G401 (cell line): ENCODE measurements around the gene CD82. TPM values are rescaled to one million over a fixed set of nuclear protein-coding genes. Genes with fewer than 3 reads are reported as not detected.
"Not testable (repeated sequence)": the region's sequence is repeated elsewhere in the genome, so short reads cannot be mapped to it uniquely, and the experiment has no call there.

Source experiments
- DNase-seq: peaks from one replicate; pipeline ENCODE4 v3.0.0-alpha.2; 2015; ENCODE audit warnings: low spot score
- in situ Hi-C: cut with HindIII; loops from 2 replicates; pipeline ENCODE4 v1.10.0; 2016; ENCODE audit warnings: low sequenced_read_pairs, mixed read lengths
- total RNA-seq: library from RNA; depleted of rRNA; stranded (reverse); fragments of >200 nt; shearing (Covaris generic); gene quantifications from 2 replicates; pipeline ENCODE4 v1.2.3, GENCODE V29; 2014

Gene CD82
- total RNA-seq, 1 experiment from 2014 or later = 16.1 TPM

- in situ Hi-C loops = loop anchor here (25.0 kb wide), 2 partner anchors 194 to 419 kb away; no protein-coding TSS in a partner anchor
- no peak for DNase-seq
Measured at GRCh38 chr11:44531636-44532035, 33.8 kb upstream of the CD82 start.

DNA sequence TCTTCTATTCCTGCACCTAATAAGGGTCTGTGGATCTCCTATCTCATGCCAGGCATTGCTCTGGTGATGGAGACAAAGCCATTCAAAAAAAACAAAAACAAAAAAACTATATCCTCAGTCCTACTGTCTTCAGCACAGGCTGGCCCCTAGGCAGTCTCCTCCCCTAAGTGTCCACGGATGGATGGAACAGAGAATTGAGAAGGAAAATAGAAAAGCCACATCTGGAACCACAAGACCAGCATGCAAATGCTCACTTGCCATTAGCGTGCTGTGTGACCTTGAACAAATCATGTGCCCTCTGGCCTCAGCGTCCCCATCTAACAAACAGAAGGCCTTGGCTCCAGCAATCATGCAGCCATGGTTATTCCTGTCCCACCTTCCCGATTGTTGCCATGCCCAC is 32.7 kb upstream of the CD82 start:
- in situ Hi-C loops = loop anchor here (25.0 kb wide), 2 partner anchors 196 to 421 kb away; no protein-coding TSS in a partner anchor
- DNase-seq = no peak

DNA sequence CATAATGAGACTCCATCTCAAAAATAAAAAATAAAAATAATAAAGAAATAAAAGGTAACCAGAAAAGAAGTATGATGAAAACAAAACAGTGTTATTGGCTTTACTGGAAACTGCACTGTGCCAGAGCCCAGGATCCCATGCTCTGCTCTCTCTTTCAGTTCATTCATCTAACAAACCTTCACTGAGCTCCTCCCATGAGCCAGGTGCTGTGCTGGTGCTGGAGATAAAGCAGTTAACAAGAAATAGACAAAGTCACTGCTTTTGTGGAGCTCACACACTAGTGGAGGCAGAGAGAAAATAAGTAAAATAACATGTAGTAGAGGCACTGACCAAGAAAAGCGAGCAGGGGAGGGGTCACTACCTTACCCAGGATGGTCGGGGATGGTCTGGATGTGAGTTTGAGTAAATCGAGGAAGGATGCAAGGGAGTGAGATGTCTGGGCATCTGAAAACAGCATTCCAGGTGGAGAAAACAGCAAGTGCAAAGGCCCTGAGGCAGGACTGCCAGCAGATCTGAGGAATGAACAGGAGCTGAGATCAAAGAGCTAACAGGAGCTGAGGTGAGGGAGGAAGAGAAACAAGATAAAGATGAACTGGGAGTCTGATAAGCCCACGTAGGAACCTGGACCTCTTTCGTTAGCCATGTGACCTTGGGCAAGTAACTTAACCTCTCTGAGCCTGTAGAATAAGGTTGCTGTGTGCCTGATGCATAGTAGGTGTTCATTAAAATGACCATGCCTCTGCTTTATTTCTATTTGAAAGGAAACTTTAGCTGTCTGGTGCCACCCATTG is 31.3 kb upstream of the CD82 start:
- DNase-seq = no peak
- in situ Hi-C loops = loop anchor here (25.0 kb wide), 2 partner anchors 197 to 422 kb away; no protein-coding TSS in a partner anchor

- in situ Hi-C loops = loop anchor here (25.0 kb wide), 2 partner anchors 198 to 423 kb away; no protein-coding TSS in a partner anchor
- peak; percentile 3 for DNase-seq
Measured at GRCh38 chr11:44535191-44535980, 30.1 kb upstream of the CD82 start.

DNA sequence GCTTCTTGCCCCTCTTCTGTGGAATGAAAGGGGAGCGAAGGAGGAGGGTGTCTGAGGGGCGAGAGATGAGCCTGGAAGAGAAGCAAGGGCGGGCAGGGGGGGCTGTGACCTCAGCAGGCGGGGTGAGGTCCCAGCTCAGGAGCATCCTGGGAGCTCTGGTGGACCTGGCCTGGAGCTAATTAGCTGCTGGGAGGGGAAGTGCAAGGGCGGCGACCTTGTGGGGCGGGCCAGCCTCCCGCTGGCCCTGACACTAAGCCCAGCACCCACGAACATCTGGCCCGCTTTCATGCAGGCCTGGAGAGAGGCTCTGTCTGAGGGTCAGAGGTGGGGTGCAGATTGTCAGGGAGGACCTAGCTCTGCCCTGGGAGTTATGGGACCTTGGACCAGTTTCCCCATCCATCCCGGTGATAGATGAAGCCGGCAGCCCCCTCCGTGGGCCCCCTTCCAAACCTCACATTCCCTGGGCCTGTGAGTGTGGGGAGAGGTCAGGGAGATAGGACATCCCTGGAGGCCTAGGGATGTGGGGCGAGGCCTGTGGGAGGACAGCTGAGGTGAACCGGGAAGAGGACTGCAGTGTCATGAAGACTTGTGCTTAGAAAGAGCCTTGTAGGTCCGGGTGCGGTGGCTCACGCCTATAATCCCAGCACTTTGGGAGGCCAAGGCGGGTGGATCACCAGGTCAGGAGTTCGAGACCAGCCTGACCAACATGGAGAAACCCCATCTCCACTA is 28.5 kb upstream of the CD82 start:
- DNase-seq = no peak

DNA sequence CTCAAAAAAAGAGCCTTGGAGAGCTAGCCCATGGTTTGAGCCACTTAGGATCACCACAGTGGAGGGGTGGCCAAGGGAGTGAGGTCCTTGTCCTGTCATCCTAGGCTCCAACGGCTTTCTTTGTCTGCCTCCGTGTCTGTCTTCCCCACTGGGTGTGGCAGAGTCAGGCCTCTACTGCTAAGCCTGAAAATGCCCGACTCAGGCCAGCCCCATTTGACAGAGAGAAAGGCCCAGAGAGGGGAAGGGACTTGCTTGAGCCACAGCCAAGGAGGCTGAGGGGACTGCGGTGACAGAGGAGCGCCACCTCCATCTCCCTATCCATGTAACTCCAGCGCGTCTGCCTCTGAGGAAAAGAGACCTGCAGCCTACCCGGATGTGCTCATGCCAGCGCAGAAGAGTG is 27.8 kb upstream of the CD82 start:
- in situ Hi-C loops = loop anchor here (25.0 kb wide), 2 partner anchors 200 to 425 kb away; no protein-coding TSS in a partner anchor
- no peak for DNase-seq

More for the DNA sequence above, 28.5 kb upstream of the CD82 start:
- in situ Hi-C loops = loop anchor here (25.0 kb wide), 2 partner anchors 200 to 425 kb away; no protein-coding TSS in a partner anchor

GRCh38 chr11:44538375-44539054 is 26.9 kb upstream of the CD82 start:
- in situ Hi-C loops = loop anchor here (25.0 kb wide), 2 partner anchors 201 to 426 kb away; no protein-coding TSS in a partner anchor
- peak; percentile 87 for DNase-seq

- peak; percentile 10 for DNase-seq
- in situ Hi-C loops = loop anchor here (25.0 kb wide), 2 partner anchors 203 to 428 kb away; no protein-coding TSS in a partner anchor
Measured at GRCh38 chr11:44539971-44540370, 25.5 kb upstream of the CD82 start.

GRCh38 chr11:44540667-44541066 is 24.8 kb upstream of the CD82 start:
- no peak for DNase-seq
- in situ Hi-C loops = loop anchor here (25.0 kb wide), 2 partner anchors 203 to 428 kb away; no protein-coding TSS in a partner anchor

GRCh38 chr11:44542372-44542771 is 23.1 kb upstream of the CD82 start:
- no peak for DNase-seq
- in situ Hi-C loops = loop anchor here (25.0 kb wide), 2 partner anchors 205 to 430 kb away; no protein-coding TSS in a partner anchor

- in situ Hi-C loops = loop anchor here (25.0 kb wide), 2 partner anchors 210 to 435 kb away; no protein-coding TSS in a partner anchor
- DNase-seq = not testable (repeated sequence)
Measured at GRCh38 chr11:44546984-44547383, 18.5 kb upstream of the CD82 start.

- in situ Hi-C loops = loop anchor here (25.0 kb wide), 2 partner anchors 210 to 435 kb away; no protein-coding TSS in a partner anchor
Measured at GRCh38 chr11:44547534-44547933, 17.9 kb upstream of the CD82 start.

DNA sequence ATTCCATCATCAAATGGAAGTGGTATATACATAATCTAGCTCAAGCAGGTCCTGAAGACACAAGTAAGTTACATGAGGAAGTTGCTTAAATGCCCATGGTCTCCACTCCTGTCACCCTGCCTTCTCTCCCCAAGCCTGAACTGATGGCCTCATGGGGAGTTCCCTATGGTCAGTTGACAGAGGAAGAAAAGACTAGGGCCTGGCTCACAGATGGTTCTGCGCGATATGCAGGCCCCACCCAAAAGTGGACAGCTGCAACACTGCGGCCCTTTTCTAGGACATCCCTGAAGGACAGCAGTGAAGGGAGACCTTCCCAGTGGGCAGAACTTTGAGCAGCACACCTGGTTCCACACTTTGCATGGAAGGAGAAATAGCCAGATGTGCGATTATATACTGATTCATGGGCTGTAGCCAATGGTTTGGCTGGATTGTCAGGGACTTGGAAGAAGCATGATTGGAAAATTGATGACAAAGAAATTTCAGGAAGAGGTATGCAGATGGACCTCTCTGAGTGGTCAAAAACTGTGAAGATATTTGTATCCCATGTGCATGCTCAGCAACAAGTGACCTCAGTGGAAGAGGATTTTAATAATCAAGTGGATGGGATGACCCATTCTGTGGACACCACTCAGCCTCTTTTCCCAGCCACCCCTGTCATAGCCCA is 17.3 kb upstream of the CD82 start:
- in situ Hi-C loops = loop anchor here (25.0 kb wide), 2 partner anchors 211 to 436 kb away; no protein-coding TSS in a partner anchor
- no peak for DNase-seq

More at GRCh38 chr11:44547534-44547933, 17.9 kb upstream of the CD82 start:
- not testable (repeated sequence) for DNase-seq

GRCh38 chr11:44548961-44549749 is 16.3 kb upstream of the CD82 start:
- in situ Hi-C loops = loop anchor here (25.0 kb wide), 2 partner anchors 212 to 437 kb away; no protein-coding TSS in a partner anchor
- not testable (repeated sequence) for DNase-seq

- in situ Hi-C loops = no loop called here
- DNase-seq = no peak
Measured at GRCh38 chr11:44550123-44550522, 15.3 kb upstream of the CD82 start.

- no peak for DNase-seq
Measured at GRCh38 chr11:44551456-44552139, 13.9 kb upstream of the CD82 start.

More at GRCh38 chr11:44551456-44552139, 13.9 kb upstream of the CD82 start:
- in situ Hi-C loops = no loop called here
